ENCODE measurements around the gene HABP4. TPM values are rescaled to one million over a fixed set of nuclear protein-coding genes. Genes with fewer than 3 reads are reported as not detected.

The HABP4 gene
- total RNA-seq, 1 donor from 2014 or later, result 17.2 TPM

DNA sequence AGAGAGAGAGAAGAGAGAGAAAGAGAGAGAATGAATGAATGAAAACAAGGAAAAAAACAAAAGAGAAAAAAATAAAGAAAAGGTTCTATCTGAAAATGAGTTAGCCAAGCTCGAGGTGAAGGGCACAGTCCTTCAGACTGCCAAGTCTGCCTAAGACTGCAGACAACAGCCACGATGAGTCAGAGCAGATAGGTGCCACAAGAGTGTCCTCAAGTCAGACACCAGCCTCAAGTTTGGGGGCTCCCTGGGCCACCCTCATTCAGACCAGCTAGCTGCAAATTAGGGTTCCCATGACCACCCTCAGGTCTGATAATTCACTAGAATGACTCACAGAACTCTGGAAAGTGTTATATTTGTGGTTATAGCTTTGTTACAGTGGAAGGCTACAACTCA lies 13.9 kb upstream of the HABP4 start:
- no peaks in the 10 kb centered on the region for H3K36me3 ChIP-seq
- DNase-seq (ENCODE audit: extremely low spot score in 2 of 2), result no peak
- intact Hi-C loops (cut with DNase I), result no loop called here
- no peak overlapping the region for H3K27ac ChIP-seq
- H3K27me3 ChIP-seq, result no peaks in the 10 kb centered on the region
- TF ChIP-seq POLR2A (IDR thresholded peaks at IDR 0.05) (no peak), CTCF (IDR thresholded peaks at IDR 0.05) (no peak), POLR2AphosphoS5 (IDR thresholded peaks at IDR 0.05; ENCODE audit: insufficient read depth in 1 of 2, low read depth in 1 of 2) (no peak)
- H3K9me3 ChIP-seq, result no peaks in the 10 kb centered on the region
- no peaks in the 10 kb centered on the region for H3K4me1 ChIP-seq
- no peak overlapping the region for H3K4me3 ChIP-seq

DNA sequence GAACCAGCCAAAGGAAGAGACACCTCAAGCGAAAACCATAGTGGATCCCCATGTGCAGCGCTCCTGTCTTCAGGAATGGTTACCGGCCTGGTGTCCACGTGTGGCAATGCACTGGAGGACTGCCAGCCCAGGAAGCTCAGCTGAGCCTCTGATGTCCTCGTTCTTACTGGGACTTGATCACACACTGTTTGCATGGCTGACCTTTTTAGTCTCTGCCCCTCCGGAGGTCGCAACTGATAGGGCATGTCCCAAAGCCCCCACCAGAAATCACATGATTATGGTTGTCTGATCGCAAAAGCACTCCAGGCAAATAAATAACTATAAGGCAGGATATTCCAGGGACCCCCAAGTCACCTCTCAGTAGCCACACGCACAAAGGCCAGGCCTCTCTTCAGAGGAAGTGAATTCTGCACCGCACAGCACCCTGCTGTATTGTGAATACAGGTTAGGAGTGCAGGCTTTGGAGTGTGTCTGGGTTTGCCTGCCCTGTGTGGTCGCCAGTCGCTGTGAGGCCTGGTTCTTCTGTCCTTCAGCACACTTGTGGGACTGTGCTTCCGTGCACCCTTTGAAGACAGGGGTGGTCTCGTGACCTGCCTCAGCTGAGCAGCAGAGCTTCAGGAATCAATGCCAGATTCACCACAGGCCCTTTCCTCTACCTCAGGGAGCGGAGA lies 13.4 kb upstream of the HABP4 start:
- H3K4me1 ChIP-seq, result no peaks in the 10 kb centered on the region
- H3K4me3 ChIP-seq, result no peak overlapping the region
- H3K36me3 ChIP-seq, result no peaks in the 10 kb centered on the region
- H3K27ac ChIP-seq, result no peak overlapping the region
- H3K9me3 ChIP-seq, result no peaks in the 10 kb centered on the region
- DNase-seq (ENCODE audit: extremely low spot score in 2 of 2), result no peak
- no peaks in the 10 kb centered on the region for H3K27me3 ChIP-seq
- intact Hi-C loops (cut with DNase I), result no loop called here
- no peak for TF ChIP-seq POLR2AphosphoS5 (IDR thresholded peaks at IDR 0.05; ENCODE audit: insufficient read depth in 1 of 2, low read depth in 1 of 2)

GRCh38 chr9:96437454-96437853 lies 12.5 kb upstream of the HABP4 start:
- Histone ChIP-seq H3K36me3 (no peaks in the 10 kb centered on the region), H3K27ac (no peak overlapping the region), H3K4me1 (no peaks in the 10 kb centered on the region), H3K9me3 (no peaks in the 10 kb centered on the region), H3K4me3 (no peak overlapping the region), H3K27me3 (no peaks in the 10 kb centered on the region)
- TF ChIP-seq POLR2A (IDR thresholded peaks at IDR 0.05), result no peak
- TF ChIP-seq CTCF (IDR thresholded peaks at IDR 0.05), result no peak
- no peak for TF ChIP-seq POLR2AphosphoS5 (IDR thresholded peaks at IDR 0.05; ENCODE audit: insufficient read depth in 1 of 2, low read depth in 1 of 2)
- intact Hi-C loops (cut with DNase I), result no loop called here
- no peak for DNase-seq (ENCODE audit: extremely low spot score in 2 of 2)

GRCh38 chr9:96440671-96441199 lies 9.2 kb upstream of the HABP4 start:
- intact Hi-C loops (cut with DNase I), result no loop called here
- no peaks in the 10 kb centered on the region for H3K9me3 ChIP-seq
- no peak overlapping the region for H3K27ac ChIP-seq
- H3K4me3 ChIP-seq, result no peak overlapping the region
- no peaks in the 10 kb centered on the region for H3K4me1 ChIP-seq
- H3K27me3 ChIP-seq, result no peaks in the 10 kb centered on the region
- no peaks in the 10 kb centered on the region for H3K36me3 ChIP-seq
- peak in 1 of 2 donors; percentile 19 for DNase-seq (ENCODE audit: extremely low spot score in 2 of 2)
- TF ChIP-seq POLR2A (IDR thresholded peaks at IDR 0.05) (no peak), CTCF (IDR thresholded peaks at IDR 0.05) (no peak), POLR2AphosphoS5 (IDR thresholded peaks at IDR 0.05; ENCODE audit: insufficient read depth in 1 of 2, low read depth in 1 of 2) (no peak)

- Histone ChIP-seq H3K9me3 (no peaks in the 10 kb centered on the region), H3K36me3 (no peaks in the 10 kb centered on the region), H3K27ac (no peak overlapping the region), H3K27me3 (no peaks in the 10 kb centered on the region), H3K4me1 (no peaks in the 10 kb centered on the region), H3K4me3 (no peak overlapping the region)
- TF ChIP-seq POLR2A (IDR thresholded peaks at IDR 0.05) (no peak), POLR2AphosphoS5 (IDR thresholded peaks at IDR 0.05; ENCODE audit: insufficient read depth in 1 of 2, low read depth in 1 of 2) (no peak), CTCF (IDR thresholded peaks at IDR 0.05) (no peak)
- intact Hi-C loops (cut with DNase I), result no loop called here
- peak in 1 of 2 donors; percentile 14 for DNase-seq (ENCODE audit: extremely low spot score in 2 of 2)
Observed at GRCh38 chr9:96441798-96442445, 8.0 kb upstream of the HABP4 start.
